ENCODE data around the gene ADCY9. TPM values are rescaled to one million over a fixed set of nuclear protein-coding genes. Genes with fewer than 3 reads are reported as not detected.

ADCY9 gene
- total and polyA plus RNA-seq, 2 experiments from 2014 or later, result 2.2 to 18.3 TPM

GRCh38 chr16:3979518-3979917 is 136.7 kb downstream of the ADCY9 start (continued):
- TF ChIP-seq ETS1 (IDR thresholded peaks at IDR 0.05), result no peak
- no peak for TF ChIP-seq ZNF462 (CRISPR knock-in tag; IDR thresholded peaks at IDR 0.05)
- no peak for TF ChIP-seq JUNB (IDR thresholded peaks at IDR 0.05; ENCODE audit: unreplicated experiment)
- TF ChIP-seq EZH2 (IDR thresholded peaks at IDR 0.05; ENCODE audit: low read depth, unreplicated experiment), result no peak
- TF ChIP-seq ZNF331 (CRISPR knock-in tag; IDR thresholded peaks at IDR 0.05; ENCODE audit: low read depth), result no peak

GRCh38 chr16:3979070-3979469 is 137.2 kb downstream of the ADCY9 start:
- no peaks in the 10 kb centered on the region for H3K79me2 ChIP-seq (replicated peaks; ENCODE audit: insufficient read depth)
- H3K4me1 ChIP-seq (ENCODE audit: insufficient read depth), result no peaks in the 10 kb centered on the region
- H4K20me1 ChIP-seq (replicated peaks; ENCODE audit: insufficient read depth), result no peaks in the 10 kb centered on the region; the same call in 1 of the 2 replicates
- H3K36me3 ChIP-seq (ENCODE audit: insufficient read depth), result no peaks in the 10 kb centered on the region
- H3F3A ChIP-seq (replicated peaks; ENCODE audit: low read depth), result 0 out of 2 replicates have a peak, but pooled peaks cover 3% of the 10 kb centered on the region
- no peak overlapping the region for H3K4me3 ChIP-seq
- H3K27me3 ChIP-seq (ENCODE audit: insufficient read depth), result no peaks in the 10 kb centered on the region
- no peak for TF ChIP-seq POLR2AphosphoS5 (IDR thresholded peaks at IDR 0.05; ENCODE audit: low read depth)
- Mint-ChIP-seq H3K27ac (no peak overlapping the region), H3K4me1 (peaks cover 6% of the 10 kb centered on the region; the same call in 2 of the 3 replicates), H3K36me3 (ENCODE audit: low read depth) (peaks cover 2% of the 10 kb centered on the region; the same call in 1 of the 3 replicates), H3K9me3 (no peaks in the 10 kb centered on the region), H3K4me3 (no peak overlapping the region), H3K27me3 (ENCODE audit: insufficient read depth, low read depth, poor library complexity) (peaks cover 5% of the 10 kb centered on the region)
- H3K9me2 ChIP-seq (ENCODE audit: insufficient read depth), result no peaks in the 10 kb centered on the region
- ATAC-seq (no peak), DNase-seq (ENCODE audit: low spot score) (no peak)
- H3K27ac ChIP-seq (ENCODE audit: low read depth), result no peak overlapping the region
- H3K4me2 ChIP-seq, result no peak overlapping the region
- H2AFZ ChIP-seq, result no peak overlapping the region

Data from GM23338 (cell line).